K562 (cell line): Measurements from ENCODE around the gene C16orf95. TPM values are rescaled to one million over a fixed set of nuclear protein-coding genes. Genes with fewer than 3 reads are reported as not detected.

Experiments
- ATAC-seq: fragments of 200-7000 bp; cut with Tn5 transposase; 3 replicates; pipeline ENCODE4 v1.9.1; 2020; ENCODE audit warnings: moderate library complexity
- BruUV-seq: library from RNA; stranded (reverse); fragments of 400-500 nt; replicated peaks from 2 replicates; lab custom pipeline; 2021; lab: Mats Ljungman, UMichigan
- CTCF ChIA-PET: fragments of 300-600 bp; formaldehyde crosslinking; extraction: SDS; loops from one replicate; lab custom pipeline; 2021; ENCODE audit warnings: low intra/inter-chr PET ratio; lab: Yijun Ruan, JAX
- POLR2A ChIA-PET: fragments of 300-600, 350-650 bp; sonication (Branson Sonifier 250); formaldehyde crosslinking; extraction: SDS; loops from one replicate; lab custom pipeline; 2021; ENCODE audit warnings: antibody characterized with exemption, inconsistent platforms; lab: Yijun Ruan, JAX
- DNase-seq, 4 experiments: peaks; one replicate each; pipeline versions ENCODE4 v3.0.0 to v3.0.0-alpha.2; 2011 to 2018; ENCODE audit warnings: low spot score in 3 of 4, mixed read lengths in 3 of 4; ENCODE audit errors: extremely low read depth in 1 of 4
- FAIRE-seq: peaks from 2 replicates; lab custom pipeline; 2011; peaks lifted over from hg19 to GRCh38; lab: Jason Lieb, UNC
- H2AFZ ChIP-seq: 2 replicates; pipeline ENCODE4 v1.6.0; 2011; ENCODE audit warnings: low read depth, low read length, control low read depth, inconsistent platforms
- H3K27ac ChIP-seq: fragments of 200-600 bp; 3 replicates; pipeline ENCODE4 v1.8.0; 2011; ENCODE audit warnings: low read depth, mild to moderate bottlenecking, control low read depth, inconsistent platforms, low read length, moderate library complexity, mixed read lengths; ENCODE audit errors: extremely low read depth
- H3K27me3 ChIP-seq, 2 experiments: fragments of 300-600 bp in 1 of 2; 2 replicates in 1 of 2; 3 replicates in 1 of 2; pipeline versions ENCODE4 v1.6.0 to v1.8.0; 2011; ENCODE audit warnings: inconsistent platforms in 2 of 2, low read length in 2 of 2, mild to moderate bottlenecking in 1 of 2, mixed read lengths in 1 of 2, moderate library complexity in 1 of 2; ENCODE audit not compliant: control insufficient read depth in 2 of 2, insufficient read depth in 2 of 2
- H3K36me3 ChIP-seq: fragments of 300-600 bp; 3 replicates; pipeline ENCODE4 v1.8.0; 2011; ENCODE audit warnings: mild to moderate bottlenecking, low read length, inconsistent platforms; ENCODE audit not compliant: control insufficient read depth, insufficient read depth
- H3K4me1 ChIP-seq, 2 experiments: fragments of 200-600 bp in 1 of 2; replicated peaks in 1 of 2; 2 replicates in 1 of 2; 3 replicates in 1 of 2; pipeline versions ENCODE4 v1.5.1 to v1.8.0; 2011; ENCODE audit warnings: inconsistent platforms in 2 of 2, low read length in 2 of 2, mild to moderate bottlenecking in 1 of 2, mixed read lengths in 1 of 2, moderate library complexity in 1 of 2; ENCODE audit not compliant: control insufficient read depth in 2 of 2, insufficient read depth in 2 of 2
- H3K4me2 ChIP-seq: 2 replicates; pipeline ENCODE4 v1.6.1; 2011; ENCODE audit warnings: low read length, control low read depth, inconsistent platforms, mixed read lengths; ENCODE audit not compliant: insufficient read depth
- H3K4me3 ChIP-seq: fragments of 200-600 bp; sonication (generic), shearing (Covaris generic); 2 replicates; pipeline ENCODE4 v1.5.1; 2016; ENCODE audit warnings: control low read depth, inconsistent platforms
- H3K79me2 ChIP-seq: fragments of 200-600 bp; 3 replicates; pipeline ENCODE4 v1.8.0; 2011; ENCODE audit warnings: low read length, inconsistent platforms; ENCODE audit not compliant: control insufficient read depth, insufficient read depth
- H3K9ac ChIP-seq, 2 experiments: 2 replicates each; pipeline versions ENCODE4 v1.6.0 to v1.6.1; 2011; ENCODE audit warnings: low read depth in 2 of 2, low read length in 2 of 2, control low read depth in 1 of 2, inconsistent platforms in 1 of 2, mild to moderate bottlenecking in 1 of 2, mixed read lengths in 1 of 2; ENCODE audit not compliant: insufficient read depth in 1 of 2
- H3K9me1 ChIP-seq: one replicate; pipeline ENCODE4 v1.6.0; 2011; ENCODE audit warnings: inconsistent platforms, mild to moderate bottlenecking, low read length, moderate library complexity; ENCODE audit not compliant: control insufficient read depth, insufficient read depth
- H3K9me3 ChIP-seq: replicated peaks from 2 replicates; pipeline ENCODE4 v1.5.1; 2011; ENCODE audit warnings: low read depth, low read length, inconsistent platforms; ENCODE audit not compliant: control insufficient read depth, insufficient read depth
- H4K20me1 ChIP-seq: replicated peaks from 2 replicates; pipeline ENCODE4 v1.6.1; 2011; ENCODE audit warnings: low read length, inconsistent platforms, mixed read lengths; ENCODE audit not compliant: control insufficient read depth, insufficient read depth
- ADNP ChIP-seq: fragments of 200-800 bp; sonication (Bioruptor generic); IDR thresholded peaks from 2 replicates; pipeline ENCODE4 v1.6.1; 2016; ENCODE audit warnings: missing genetic modification characterization, missing compliant biosample characterization
- BCOR ChIP-seq: fragments of 450-650 bp; IDR thresholded peaks from 2 replicates; pipeline ENCODE4 v1.6.1; 2016
- BRD9 ChIP-seq: fragments of 450-650 bp; IDR thresholded peaks from 2 replicates; pipeline ENCODE4 v1.6.1; 2018; ENCODE audit warnings: low read depth; ENCODE audit not compliant: partially characterized antibody
- CBX1 ChIP-seq: sonication (generic); IDR thresholded peaks from 2 replicates; pipeline ENCODE4 v1.6.1; 2016; ENCODE audit warnings: antibody characterized with exemption, low read depth, mild to moderate bottlenecking
- CHCHD3 ChIP-seq: fragments of 250-450 bp; sonication (Bioruptor Pico); IDR thresholded peaks from 2 replicates; pipeline ENCODE4 v2.1.2; 2022; ENCODE audit warnings: mild to moderate bottlenecking
- CHD4 ChIP-seq: fragments of 200-600 bp; sonication (generic); IDR thresholded peaks from 3 replicates; pipeline ENCODE4 v1.6.1; 2012; ENCODE audit warnings: low read depth, mild to moderate bottlenecking, mixed read lengths, low read length, inconsistent platforms; ENCODE audit not compliant: insufficient read depth, insufficient replicate concordance, poor library complexity, severe bottlenecking
- HDAC2 ChIP-seq: fragments of 450-650 bp; IDR thresholded peaks from 2 replicates; pipeline ENCODE4 v1.6.1; 2016; ENCODE audit warnings: mild to moderate bottlenecking
- HMGXB4 ChIP-seq: sonication (generic); formaldehyde crosslinking; IDR thresholded peaks from 2 replicates; pipeline ENCODE4 v1.8.1; 2023; ENCODE audit warnings: mild to moderate bottlenecking, missing genetic modification reagents
- KAT2B ChIP-seq: IDR thresholded peaks from one replicate; pipeline ENCODE4 v1.6.1; 2012; ENCODE audit warnings: low read depth, mild to moderate bottlenecking, control low read depth, inconsistent platforms, low read length, moderate library complexity
- KDM1A ChIP-seq, 2 experiments: fragments of 450-650 bp; IDR thresholded peaks; 2 replicates each; pipeline ENCODE4 v1.6.1; 2016; ENCODE audit warnings: mild to moderate bottlenecking in 2 of 2
- PRMT5 ChIP-seq: sonication (generic); formaldehyde crosslinking; IDR thresholded peaks from 2 replicates; pipeline ENCODE4 v1.5.0; 2020; ENCODE audit warnings: missing genetic modification reagents
- RBM25 ChIP-seq: fragments of 200-400 bp; formaldehyde crosslinking; IDR thresholded peaks from 2 replicates; pipeline ENCODE4 v1.6.1; 2018; ENCODE audit warnings: low read length, low read depth, moderate library complexity; ENCODE audit not compliant: severe bottlenecking
- RCOR1 ChIP-seq, 2 experiments: IDR thresholded peaks; 2 replicates each; pipeline ENCODE4 v1.6.1; 2012; ENCODE audit warnings: low read depth in 2 of 2, low read length in 2 of 2, borderline replicate concordance in 1 of 2, improper control_type of control experiment in 1 of 2
- SMARCA5 ChIP-seq: fragments of 450-650 bp; IDR thresholded peaks from 2 replicates; pipeline ENCODE4 v1.6.1; 2016
- ZFP36 ChIP-seq: fragments of 150-350 bp; IDR thresholded peaks from 2 replicates; pipeline ENCODE4 v1.6.1; 2018; ENCODE audit warnings: low read length, low read depth; ENCODE audit not compliant: partially characterized antibody
- WGBS: fragments of 100-300 bp; shearing (Covaris generic); methylation state at CpG from one replicate; pipeline ENCODE4 v1.1.6; 2016; ENCODE audit warnings: low coverage, mixed read lengths; ENCODE audit not compliant: insufficient coverage; ENCODE audit errors: missing lambda C conversion rate; 5-methylcytosine and 5-hydroxymethylcytosine counted together
- in situ Hi-C: fragments of 300-500 bp; cut with MboI; formaldehyde crosslinking; loops from 4 replicates; pipeline ENCODE4 v1.15.0; 2018; ENCODE audit warnings: inconsistent platforms, mixed read lengths
- intact Hi-C: fragments of 100-400 bp; cut with micrococcal nuclease; formaldehyde crosslinking; loops from 2 replicates; pipeline ENCODE4 v1.14.2; 2022
- polyA plus RNA-seq, 8 experiments: library from polyadenylated mRNA; depleted of rRNA in 4 of 8; stranded (reverse) in 5 of 8; unstranded in 3 of 8; fragments of >200 nt; fragmentation: Nextera tagmentation in 2 of 8; fragmentation: Illumina TruSeq in 1 of 8; extraction: Ambion mirVana in 2 of 8; extraction: Trizol in 1 of 8; gene quantifications; 2 replicates each; pipeline versions ENCODE4 v1.2.1 to v1.2.3, GENCODE V29; 2011 to 2014; ENCODE audit warnings: inconsistent platforms in 1 of 8, missing spikeins in 1 of 8
- total RNA-seq, 7 experiments: library from RNA; depleted of rRNA in 6 of 7; stranded (reverse); fragments of >200 nt in 6 of 7; fragmentation: Illumina TruSeq in 2 of 7; extraction: Trizol in 2 of 7; gene quantifications; 2 replicates each; pipeline versions ENCODE4 v1.2.1 to v1.2.3, GENCODE V29; 2011 to 2021; ENCODE audit warnings: low replicate concordance in 1 of 7

The C16orf95 gene
- total and polyA plus RNA-seq, 9 of the 15 experiments (the other 6 are each of a cell fraction or from before 2014, with no cell fraction given): 6.5 to 20.5 (median 9.4) TPM

- ChIA-PET POLR2A (interaction anchor here (1.1 kb wide), 1 partner anchor 19 kb away, joined by 5 read pairs; no protein-coding TSS in a partner anchor), CTCF (no interaction called here)
- in situ Hi-C loops: no loop called here
These were observed 57.8 kb downstream of the C16orf95 start for GRCh38 chr16:87259431-87259830.

More at GRCh38 chr16:87259431-87259830, 57.8 kb downstream of the C16orf95 start:
- no peak for ATAC-seq
- H3K4me2 ChIP-seq: no peak overlapping the region
- peak; percentile 66 for FAIRE-seq
- no peaks in the 10 kb centered on the region for H3K79me2 ChIP-seq
- H3K9ac ChIP-seq: no peak overlapping the region
- H2AFZ ChIP-seq: no peak overlapping the region
- no peaks in the 10 kb centered on the region; the same call in 2 of the 3 replicates for H3K36me3 ChIP-seq
- H3K4me1 ChIP-seq: peaks cover 0 to 6% of the 10 kb centered on the region in 2 experiments; a peak in 2 of 5 replicates
- DNase-seq: no peak
- BruUV-seq: no TSS peak
- no peaks in the 10 kb centered on the region for H4K20me1 ChIP-seq
- H3K27me3 ChIP-seq: no peaks in the 10 kb centered on the region
- H3K27ac ChIP-seq: no peak overlapping the region
- intact Hi-C loops: no loop called here
- H3K4me3 ChIP-seq: no peak overlapping the region
- 51% methylated on average over 5 of the region's 6 CpGs for WGBS
- H3K9me3 ChIP-seq: peaks cover 4% of the 10 kb centered on the region; the same call in 1 of the 2 replicates
- TF ChIP-seq HDAC2: peak; percentile 78
- TF ChIP-seq KAT2B: no peak
- no peak for TF ChIP-seq HMGXB4 (CRISPR knock-in tag)
- TF ChIP-seq KDM1A (IDR thresholded peaks at IDR 0.05): peak; percentile 41 to 72; a peak in 3 of 4 replicates
- peak; percentile 98 for TF ChIP-seq BCOR
- no peak for TF ChIP-seq CHCHD3 (CRISPR knock-in tag)
- peak; percentile 62 for TF ChIP-seq ADNP
- peak; percentile 68; the same call in 1 of the 2 replicates for TF ChIP-seq CBX1
- TF ChIP-seq CHD4: peak; percentile 89
- TF ChIP-seq RBM25: peak; percentile 93
- TF ChIP-seq PRMT5 (CRISPR knock-in tag): no peak
- TF ChIP-seq RCOR1 (IDR thresholded peaks at IDR 0.05; ENCODE audit: borderline replicate concordance in 1 of 2, low read depth in 2 of 2, low read length in 2 of 2): peak in 1 of 2 experiments; percentile 21; a peak in 1 of 4 replicates
- TF ChIP-seq SMARCA5: peak; percentile 85; the same call in 1 of the 2 replicates
- TF ChIP-seq ZFP36: peak; percentile 85
- TF ChIP-seq BRD9: peak; percentile 34
- no peaks in the 10 kb centered on the region for H3K9me1 ChIP-seq
